ENCODE results near the gene ADISSP.

GRCh38 chr20:3749689-3750531 is 17.6 kb downstream of the ADISSP start:
- TF ChIP-seq CTCF (IDR thresholded peaks at IDR 0.05; ENCODE audit: low read depth, low read length, poor library complexity, severe bottlenecking) (peak; percentile 68), EZH2phosphoT487 (IDR thresholded peaks at IDR 0.05; ENCODE audit: borderline replicate concordance, low read length) (no peak)

All from DOHH2 (cell line).